Heart left ventricle (tissue), 16 donors: ENCODE measurements around the gene TAL2. TPM values are rescaled to one million over a fixed set of nuclear protein-coding genes. Genes with fewer than 3 reads are reported as not detected.

Experiments used
- ATAC-seq, 4 donors: fragments of 200-7000 bp; cut with Tn5 transposase; one replicate each; pipeline ENCODE4 v1.9.1; 2020 to 2022; ENCODE audit warnings: moderate library complexity in 4 of 4, mild to moderate bottlenecking in 3 of 4, moderate number of reproducible peaks in 1 of 4
- DNase-seq, 5 donors: peaks; one replicate each; pipeline ENCODE4 v3.0.0-alpha.2; 2020
- H3K27ac ChIP-seq, 12 donors: fragments of 200-600 bp; sonication (generic) in 4 of 12; one replicate each; pipeline versions ENCODE4 v1.5.0 to v1.8.0; 2016 to 2022; ENCODE audit warnings: mild to moderate bottlenecking in 2 of 12
- H3K27me3 ChIP-seq, 9 donors: fragments of 200-600 bp; sonication (generic) in 2 of 9; one replicate each; pipeline versions ENCODE4 v1.5.1 to v1.8.0; 2016 to 2022; ENCODE audit warnings: mild to moderate bottlenecking in 3 of 9
- H3K36me3 ChIP-seq, 9 donors: fragments of 200-600 bp; sonication (generic) in 2 of 9; one replicate each; pipeline versions ENCODE4 v1.5.0 to v1.8.0; 2018 to 2022; ENCODE audit warnings: mild to moderate bottlenecking in 2 of 9
- H3K4me1 ChIP-seq, 12 donors: fragments of 200-600 bp; sonication (generic) in 4 of 12; one replicate each; pipeline versions ENCODE4 v1.5.0 to v1.8.0; 2016 to 2022; ENCODE audit warnings: mild to moderate bottlenecking in 3 of 12
- H3K4me3 ChIP-seq, 12 donors: fragments of 200-600 bp; sonication (generic) in 4 of 12; one replicate each; pipeline versions ENCODE4 v1.5.0 to v1.8.0; 2017 to 2022; ENCODE audit warnings: mild to moderate bottlenecking in 9 of 12, moderate library complexity in 4 of 12
- H3K9me3 ChIP-seq, 12 donors: fragments of 200-600 bp; sonication (generic) in 4 of 12; one replicate each; pipeline versions ENCODE4 v1.5.0 to v1.8.0; 2016 to 2022; ENCODE audit warnings: mild to moderate bottlenecking in 1 of 12
- POLR2A ChIP-seq, 2 donors: fragments of 450-650 bp; IDR thresholded peaks; one replicate each; pipeline ENCODE4 v1.6.1; 2017; ENCODE audit warnings: antibody characterized with exemption in 2 of 2, mild to moderate bottlenecking in 2 of 2, moderate library complexity in 2 of 2
- whole genome bisulfite sequencing, 4 donors: extraction: QIAGEN DNeasy Blood & Tissue Kit in 2 of 4; methylation state at CpG; one replicate each; pipeline versions ENCODE4 v1.1.5 to v1.1.7; 2013 to 2018; 5-methylcytosine and 5-hydroxymethylcytosine counted together
- intact Hi-C, 10 donors: fragments of 100-400 bp; cut with DNase I; formaldehyde crosslinking; loops; one replicate each; pipeline versions ENCODE4 v1.11.1 to v1.14.2; 2022
- polyA plus RNA-seq, 2 donors: library from polyadenylated mRNA; stranded (reverse); fragments of 200-250 nt; gene quantifications; one replicate each; pipeline ENCODE4 v1.2.3, GENCODE V29; 2013
- total RNA-seq, 9 donors: library from RNA; depleted of rRNA in 2 of 9; stranded (reverse); fragments of >200 nt in 2 of 9; fragmentation: NEBNext Ultra II Directional in 3 of 9; extraction: Animal tissue kit (Norgen Biotek cat#: 25700) in 3 of 9; gene quantifications; one replicate each; pipeline versions ENCODE4 v1.1.0 to v1.2.4, GENCODE V29; 2016 to 2023
- TF ChIP-seq, protein P1 (sequence below), 12 donors: fragments of 200-600 bp; sonication (generic) in 4 of 12; IDR thresholded peaks; one replicate each; pipeline versions ENCODE4 v1.5.0 to v1.8.0; 2018 to 2022; ENCODE audit warnings: antibody characterized with exemption in 12 of 12, mild to moderate bottlenecking in 5 of 12
- donor health status: ischemic (EF 13 %, LVEDD 7.1; RV severe dilation, severe dysfunction).
- donor health status: healthy with polysubstance abuse.
- donor health status: DM: no; HTN: yes; CAD: no.
- donor health status: DM: no; HTN: no; CAD: no.
- donor health status: ischemic (EF 25% LVEDD 6.9; RV normal size, moderate dysfunction).
- donor health status: ischemic (EF 25% LVEDD 5.7; RV mildly dilated, moderate dysfunction).
- donor health status: healthy.
- donor health status: DM: yes; HTN: yes; CAD: no.
- donor health status: ischemic (EF 35%, LVEDD 5.7; RV mildly dilated, moderate dysfunction).
- donor health status: nonischemic (EF 11% LVEDD 7.7; RV severe dilation, severe dysfunction).
- donor health status: DM: yes; HTN: yes; CAD: no.
- donor health status: PGD.
- donor health status: ischemic (EF 29% LVEDD 5.4; RV normal size, mild dysfunction).
- donor health status: nonischemic (EF 23%, LVEDD 6.1; RV moderate dilation, normal function).

The TAL2 gene
- total and polyA plus RNA-seq, 11 donors: 0.46 TPM; not detected in 10

DNA sequence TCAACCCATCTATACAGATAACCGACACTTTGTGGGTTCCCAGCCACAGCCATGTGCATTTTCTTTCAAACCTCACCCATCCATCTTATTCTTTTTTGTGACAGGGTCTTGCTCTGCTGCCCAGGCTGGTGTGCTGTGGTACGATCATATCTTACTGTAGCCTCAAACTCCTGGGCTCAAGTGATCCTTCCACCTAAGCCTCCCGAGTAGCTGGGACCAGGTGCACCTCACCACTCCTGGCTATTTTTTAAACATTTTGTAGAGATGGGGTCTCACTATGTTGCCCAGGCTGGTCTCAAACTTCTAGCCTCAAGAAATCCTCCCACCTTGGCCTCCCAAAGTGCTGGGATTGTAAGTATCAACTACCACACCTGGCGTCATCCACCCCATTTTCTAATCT, 24.7 kb downstream of the TAL2 start:
- peaks cover 0 to 11% (median 0%) of the 10 kb centered on the region in 9 donors for H3K27me3 ChIP-seq
- TF ChIP-seq, protein P1, sequence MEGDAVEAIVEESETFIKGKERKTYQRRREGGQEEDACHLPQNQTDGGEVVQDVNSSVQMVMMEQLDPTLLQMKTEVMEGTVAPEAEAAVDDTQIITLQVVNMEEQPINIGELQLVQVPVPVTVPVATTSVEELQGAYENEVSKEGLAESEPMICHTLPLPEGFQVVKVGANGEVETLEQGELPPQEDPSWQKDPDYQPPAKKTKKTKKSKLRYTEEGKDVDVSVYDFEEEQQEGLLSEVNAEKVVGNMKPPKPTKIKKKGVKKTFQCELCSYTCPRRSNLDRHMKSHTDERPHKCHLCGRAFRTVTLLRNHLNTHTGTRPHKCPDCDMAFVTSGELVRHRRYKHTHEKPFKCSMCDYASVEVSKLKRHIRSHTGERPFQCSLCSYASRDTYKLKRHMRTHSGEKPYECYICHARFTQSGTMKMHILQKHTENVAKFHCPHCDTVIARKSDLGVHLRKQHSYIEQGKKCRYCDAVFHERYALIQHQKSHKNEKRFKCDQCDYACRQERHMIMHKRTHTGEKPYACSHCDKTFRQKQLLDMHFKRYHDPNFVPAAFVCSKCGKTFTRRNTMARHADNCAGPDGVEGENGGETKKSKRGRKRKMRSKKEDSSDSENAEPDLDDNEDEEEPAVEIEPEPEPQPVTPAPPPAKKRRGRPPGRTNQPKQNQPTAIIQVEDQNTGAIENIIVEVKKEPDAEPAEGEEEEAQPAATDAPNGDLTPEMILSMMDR (IDR thresholded peaks at IDR 0.05): no peak
- no peak for TF ChIP-seq POLR2A (IDR thresholded peaks at IDR 0.05)
- ATAC-seq (no peak), DNase-seq (no peak)
- H3K9me3 ChIP-seq: no peaks in the 10 kb centered on the region
- no peaks in the 10 kb centered on the region for H3K36me3 ChIP-seq
- no peak overlapping the region for H3K4me3 ChIP-seq
- no peak overlapping the region for H3K27ac ChIP-seq
- peaks cover 0 to 10% (median 0%) of the 10 kb centered on the region in 12 donors for H3K4me1 ChIP-seq
- intact Hi-C loops: no loop called here
- 90 to 97% (median 92%) methylated on average over 4 of the region's 4 CpGs for whole genome bisulfite sequencing, 4 donors

DNA sequence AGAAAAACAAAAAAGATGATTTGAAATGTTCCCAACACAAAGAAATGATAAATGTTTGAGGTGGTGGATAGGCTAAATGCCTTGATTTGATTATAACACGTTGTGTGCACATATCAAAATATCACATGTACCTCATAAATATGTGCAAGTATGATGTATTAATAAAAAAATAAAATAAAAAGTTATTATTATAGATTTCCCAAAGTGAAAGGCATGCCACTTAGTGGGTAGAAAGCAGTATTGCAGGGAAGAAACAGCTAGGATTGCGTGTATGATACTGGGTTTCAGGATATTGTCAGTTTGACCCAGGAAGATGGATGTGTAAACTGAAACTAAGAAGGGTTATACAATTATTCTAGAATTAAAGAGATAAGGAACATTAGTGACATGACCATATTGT, 28.5 kb downstream of the TAL2 start:
- Histone ChIP-seq H3K27ac (no peak overlapping the region), H3K9me3 (no peaks in the 10 kb centered on the region)
- intact Hi-C loops: loop anchor here in 1 of 10 donors (5.0 kb wide), 1 partner anchor 33 kb away; no protein-coding TSS in a partner anchor

DNA sequence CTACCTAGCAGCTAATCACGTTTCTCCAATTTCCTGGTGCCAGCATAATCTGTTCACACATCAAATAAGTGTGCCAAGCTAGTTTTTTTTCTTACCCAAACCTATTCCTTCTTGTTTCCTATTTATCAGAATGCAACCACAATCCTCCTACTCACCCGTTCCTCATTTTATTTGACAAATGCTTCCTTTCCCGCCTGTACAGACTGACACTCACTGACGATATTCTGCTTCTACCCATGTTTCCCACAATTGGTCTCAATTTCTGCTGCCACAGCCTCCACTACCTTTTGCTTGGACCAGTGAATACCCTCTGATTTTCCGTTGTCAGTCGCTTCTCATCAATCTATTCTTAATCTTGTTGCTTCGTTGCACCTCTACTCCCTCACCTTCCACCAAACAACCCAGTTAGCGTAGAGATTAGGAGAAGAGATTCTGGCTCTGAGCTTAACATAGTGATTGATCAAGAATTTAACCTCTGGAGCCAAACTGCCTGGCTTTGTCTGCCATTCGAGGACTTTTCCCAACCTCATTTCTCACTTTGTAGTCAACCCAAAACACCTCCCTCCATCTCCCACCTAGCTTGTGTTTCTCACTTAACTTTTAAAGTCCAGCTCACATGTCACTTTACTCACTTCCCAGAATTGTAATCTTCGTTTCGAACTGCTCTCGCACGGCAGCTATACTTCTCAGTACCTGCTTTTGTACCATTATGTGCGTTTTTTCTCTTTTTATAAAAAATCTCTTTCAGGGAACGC, 31.4 kb downstream of the TAL2 start:
- no peaks in the 10 kb centered on the region for H3K36me3 ChIP-seq
- WGBS, 4 donors: 4 to 6% (median 5%) methylated on average over 15 of the region's 15 CpGs
- H3K27me3 ChIP-seq: peaks cover 0 to 30% (median 3%) of the 10 kb centered on the region in 9 donors
- no peak for ATAC-seq
- DNase-seq: no peak
- intact Hi-C loops: loop anchor here in 1 of 10 donors (5.0 kb wide), 1 partner anchor 36 kb away; no protein-coding TSS in a partner anchor
- peak overlapping the region; percentile 74 to 90 (median 81) for H3K4me3 ChIP-seq
- TF ChIP-seq, protein P1 (IDR thresholded peaks at IDR 0.05): no peak
- no peak for TF ChIP-seq POLR2A (IDR thresholded peaks at IDR 0.05)
- no peaks in the 10 kb centered on the region for H3K9me3 ChIP-seq
- peaks cover 0 to 40% (median 10%) of the 10 kb centered on the region in 12 donors for H3K4me1 ChIP-seq
- H3K27ac ChIP-seq: peak overlapping the region in 11 of 12 donors; percentile 76 to 95 (median 84)

More for the DNA sequence above, 28.5 kb downstream of the TAL2 start:
- peaks cover 0 to 23% (median 6%) of the 10 kb centered on the region in 12 donors for H3K4me1 ChIP-seq
- no peak for ATAC-seq
- H3K27me3 ChIP-seq: peaks cover 0 to 30% (median 3%) of the 10 kb centered on the region in 9 donors
- 61 to 72% (median 64%) methylated on average over 2 of the region's 2 CpGs for WGBS, 4 donors
- TF ChIP-seq, protein P1 (IDR thresholded peaks at IDR 0.05): peak in 10 of 12 donors; percentile 14 to 44 (median 19)
- TF ChIP-seq POLR2A (IDR thresholded peaks at IDR 0.05): no peak
- H3K4me3 ChIP-seq: no peak overlapping the region
- no peaks in the 10 kb centered on the region for H3K36me3 ChIP-seq
- DNase-seq: no peak

DNA sequence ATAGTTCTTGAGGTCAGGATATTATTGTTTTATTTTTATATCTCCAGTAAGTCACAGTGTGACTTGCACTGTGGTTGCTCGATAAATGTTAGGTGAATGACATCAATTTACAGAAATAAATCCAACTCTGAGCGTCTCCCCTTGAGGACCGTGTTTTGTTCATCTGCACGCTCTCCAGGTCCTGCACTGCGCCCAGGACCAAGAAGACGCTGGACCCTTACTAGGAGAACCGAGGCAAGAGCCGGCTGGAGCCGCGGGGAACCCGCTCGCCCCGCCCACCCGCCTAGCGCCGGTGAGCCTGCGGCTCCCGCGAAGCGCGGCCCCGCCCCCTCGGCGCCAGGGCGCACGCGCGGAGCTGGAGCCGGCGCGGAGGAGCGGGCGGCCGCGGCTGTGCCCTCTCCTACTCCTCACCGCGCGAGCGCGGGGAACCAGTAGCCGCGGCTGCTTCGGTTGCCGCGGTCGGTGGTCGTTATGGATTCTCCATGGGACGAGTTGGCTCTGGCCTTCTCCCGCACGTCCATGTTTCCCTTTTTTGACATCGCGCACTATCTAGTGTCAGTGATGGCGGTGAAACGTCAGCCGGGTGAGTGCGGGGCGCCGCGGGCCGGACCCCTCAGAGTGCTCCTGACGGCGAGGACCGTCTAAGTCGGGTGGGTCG, 32.1 kb downstream of the TAL2 start, which contains the start of gene TMEM38B:
Gene TMEM38B, plus strand, starts transcription at position 352 of the 658 bp plus-strand sequence. Its CDS starts 120 bp downstream, at position 472.
- no peaks in the 10 kb centered on the region for H3K9me3 ChIP-seq
- TF ChIP-seq, protein P1 (IDR thresholded peaks at IDR 0.05): no peak
- TF ChIP-seq POLR2A (IDR thresholded peaks at IDR 0.05): peak in 1 of 2 donors; percentile 63
- intact Hi-C loops: loop anchor here in 1 of 10 donors (5.0 kb wide), 1 partner anchor 37 kb away; no protein-coding TSS in a partner anchor
- WGBS, 4 donors: 0 to 1% (median 0%) methylated on average over 28 to 65 of the region's 65 CpGs
- H3K36me3 ChIP-seq: no peaks in the 10 kb centered on the region
- peak within 1 kb of the TSS; percentile 47 to 95 (median 84) for H3K27ac ChIP-seq
- peaks cover 0 to 44% (median 10%) of the 10 kb centered on the region in 12 donors for H3K4me1 ChIP-seq
- H3K27me3 ChIP-seq: peaks cover 0 to 30% (median 3%) of the 10 kb centered on the region in 9 donors
- ATAC-seq: peak; percentile 87 to 98 (median 96)
- H3K4me3 ChIP-seq: peak within 1 kb of the TSS; percentile 74 to 90 (median 81)
- DNase-seq: peak; percentile 79 to 91 (median 87)
